Esophagus squamous epithelium (tissue), 5 donors: ENCODE data around the gene FIBP. TPM values are rescaled to one million over a fixed set of nuclear protein-coding genes. Genes with fewer than 3 reads are reported as not detected.

Experiments
- DNase-seq: peaks from one replicate; lab custom pipeline; 2025; lab: John Stamatoyannopoulos, UW
- H3K27ac ChIP-seq, 4 donors: fragments of 200-600 bp; sonication (generic); one replicate each; pipeline ENCODE4 v1.5.1; 2016 to 2019; ENCODE audit warnings: mild to moderate bottlenecking in 1 of 4
- H3K27me3 ChIP-seq, 4 donors: fragments of 200-600 bp; sonication (generic); 1 replicate in 3 of 4; 2 replicates in 1 of 4; pipeline versions ENCODE4 v1.5.1 to v1.6.0; 2017 to 2021; ENCODE audit warnings: antibody characterized with exemption in 1 of 4
- H3K36me3 ChIP-seq, 3 donors: fragments of 200-600 bp; sonication (generic); one replicate each; pipeline ENCODE4 v1.5.1; 2016 to 2019
- H3K4me1 ChIP-seq, 3 donors: fragments of 200-600 bp; sonication (generic); one replicate each; pipeline ENCODE4 v1.5.1; 2017 to 2019
- H3K4me3 ChIP-seq, 4 donors: fragments of 200-600 bp; sonication (generic); 1 replicate in 3 of 4; 2 replicates in 1 of 4; pipeline ENCODE4 v1.5.1; 2016 to 2019; ENCODE audit warnings: mild to moderate bottlenecking in 2 of 4, moderate library complexity in 1 of 4
- H3K9me3 ChIP-seq, 3 donors: fragments of 200-600 bp; sonication (generic); one replicate each; pipeline ENCODE4 v1.5.1; 2016 to 2019
- CTCF ChIP-seq, 6 experiments: fragments of 450-650 bp in 4 of 6; fragments of 200-600 bp in 2 of 6; sonication (generic) in 2 of 6; IDR thresholded peaks; one replicate each; pipeline ENCODE4 v1.5.1; 2016 to 2019; ENCODE audit warnings: antibody characterized with exemption in 6 of 6, mild to moderate bottlenecking in 4 of 6, moderate library complexity in 4 of 6
- POLR2A ChIP-seq, 4 donors: fragments of 450-650 bp; IDR thresholded peaks; one replicate each; pipeline ENCODE4 v1.6.1; 2017; ENCODE audit warnings: antibody characterized with exemption in 4 of 4, mild to moderate bottlenecking in 4 of 4, moderate library complexity in 3 of 4
- WGBS, 2 donors: methylation state at CpG; one replicate each; pipeline ENCODE4 v1.1.5; 2018; 5-methylcytosine and 5-hydroxymethylcytosine counted together
- intact Hi-C: fragments of 100-400 bp; cut with DNase I; formaldehyde crosslinking; loops from one replicate; pipeline ENCODE4 v1.15.0; 2022
- total RNA-seq, 4 donors: library from RNA; depleted of rRNA; stranded (reverse); fragments of >200 nt; gene quantifications; one replicate each; pipeline ENCODE4 v1.1.0, GENCODE V29; 2016
- donor health status: DM: yes; HTN: yes; CAD: no.

Gene FIBP
- total RNA-seq, 4 donors from 2014 or later, result 35.7 to 60.1 (median 38.4) TPM

GRCh38 chr11:65885808-65886536 is 2.3 kb downstream of the FIBP start:
- intact Hi-C loops, result no loop called here
- no peak overlapping the region for H3K27ac ChIP-seq
- H3K4me1 ChIP-seq, result peaks cover 19 to 56% (median 23%) of the 10 kb centered on the region in 3 donors
- H3K9me3 ChIP-seq, result no peaks in the 10 kb centered on the region
- peaks cover 0 to 53% (median 11%) of the 10 kb centered on the region in 3 donors for H3K36me3 ChIP-seq
- no peak overlapping the region for H3K4me3 ChIP-seq
- TF ChIP-seq POLR2A (IDR thresholded peaks at IDR 0.05), result no peak
- peak in 1 of 6 experiments; percentile 7 for TF ChIP-seq CTCF (IDR thresholded peaks at IDR 0.05)
- H3K27me3 ChIP-seq, result no peaks in the 10 kb centered on the region
- DNase-seq, result no peak
- WGBS, 2 donors, result 86 to 87% methylated on average over 8 to 11 of the region's 12 CpGs

- peaks cover 0 to 53% (median 11%) of the 10 kb centered on the region in 3 donors for H3K36me3 ChIP-seq
- peaks cover 19 to 49% (median 23%) of the 10 kb centered on the region in 3 donors for H3K4me1 ChIP-seq
- TF ChIP-seq POLR2A (IDR thresholded peaks at IDR 0.05) (no peak), CTCF (IDR thresholded peaks at IDR 0.05) (no peak)
- H3K27ac ChIP-seq, result peak overlapping the region in 1 of 4 donors; percentile 18
- 91 to 98% methylated on average over 7 of the region's 7 CpGs for WGBS, 2 donors
- intact Hi-C loops, result no loop called here
- no peak for DNase-seq
- H3K27me3 ChIP-seq, result no peaks in the 10 kb centered on the region
- no peak overlapping the region for H3K4me3 ChIP-seq
- no peaks in the 10 kb centered on the region for H3K9me3 ChIP-seq
Observed at GRCh38 chr11:65885231-65885630, 3.0 kb downstream of the FIBP start.

- no peaks in the 10 kb centered on the region for H3K9me3 ChIP-seq
- peak overlapping the region in 3 of 4 donors; percentile 18 to 40 (median 39) for H3K27ac ChIP-seq
- H3K36me3 ChIP-seq, result peaks cover 0 to 53% (median 11%) of the 10 kb centered on the region in 3 donors
- no peaks in the 10 kb centered on the region for H3K27me3 ChIP-seq
- WGBS, 2 donors, result 50 to 100% methylated on average over 1 to 4 of the region's 9 CpGs
- H3K4me1 ChIP-seq, result peaks cover 14 to 49% (median 18%) of the 10 kb centered on the region in 3 donors
- no peak for DNase-seq
- intact Hi-C loops, result loop anchor here (5.0 kb wide), 1 partner anchor 103 kb away; no protein-coding TSS in a partner anchor
- TF ChIP-seq CTCF (IDR thresholded peaks at IDR 0.05), result peak; percentile 98 to 100 (median 99)
- TF ChIP-seq POLR2A (IDR thresholded peaks at IDR 0.05), result no peak
- no peak overlapping the region for H3K4me3 ChIP-seq
Observed at GRCh38 chr11:65884716-65885092, 3.6 kb downstream of the FIBP start.

GRCh38 chr11:65883786-65884715 is 4.2 kb downstream of the FIBP start:
- H3K9me3 ChIP-seq, result no peaks in the 10 kb centered on the region

More at GRCh38 chr11:65883786-65884715, 4.2 kb downstream of the FIBP start:
- Histone ChIP-seq H3K27me3 (no peaks in the 10 kb centered on the region), H3K36me3 (peaks cover 0 to 53% (median 11%) of the 10 kb centered on the region in 3 donors), H3K4me3 (no peak overlapping the region), H3K4me1 (peaks cover 8 to 43% (median 11%) of the 10 kb centered on the region in 3 donors), H3K27ac (peak overlapping the region in 1 of 4 donors; percentile 39)
- TF ChIP-seq CTCF (IDR thresholded peaks at IDR 0.05), result no peak
- intact Hi-C loops, result loop anchor here (5.0 kb wide), 1 partner anchor 103 kb away; no protein-coding TSS in a partner anchor
- no peak for DNase-seq
- WGBS, 2 donors, result 85 to 90% methylated on average over 16 to 24 of the region's 28 CpGs
